B cell (primary cell): Measurements from ENCODE around the gene FKBP1B. TPM values are rescaled to one million over a fixed set of nuclear protein-coding genes. Genes with fewer than 3 reads are reported as not detected.

ENCODE experiments used
- ATAC-seq: fragments of 200-7000 bp; cut with Tn5 transposase; one replicate; pipeline ENCODE4 v1.10.0; 2021; ENCODE audit warnings: low read depth, mild to moderate bottlenecking, moderate number of reproducible peaks, moderate library complexity
- CTCF ChIA-PET: fragments of 350-600 bp; sonication (Branson Sonifier 250); formaldehyde crosslinking; loops from one replicate; lab custom pipeline; 2021; ENCODE audit warnings: antibody characterized with exemption, inconsistent platforms; lab: Charles Lee
- POLR2A ChIA-PET: fragments of 350-600 bp; sonication (Branson Sonifier 250); formaldehyde crosslinking; loops from one replicate; lab custom pipeline; 2021; ENCODE audit warnings: antibody characterized with exemption; lab: Charles Lee
- DNase-seq: peaks from one replicate; pipeline ENCODE4 v3.0.0; 2013
- H2AFZ ChIP-seq: 2 replicates; pipeline ENCODE4 v1.6.1; 2012; ENCODE audit warnings: mild to moderate bottlenecking, low read depth, low read length; ENCODE audit not compliant: insufficient read depth, poor library complexity, severe bottlenecking
- H3K27ac ChIP-seq, 2 donors: 1 replicate in 1 of 2; 2 replicates in 1 of 2; pipeline ENCODE4 v1.5.1; 2012 to 2013; ENCODE audit warnings: low read length in 2 of 2, mild to moderate bottlenecking in 2 of 2, moderate library complexity in 1 of 2
- H3K27me3 ChIP-seq, 4 experiments: fragments of 200-600 bp in 1 of 4; sonication (generic) in 1 of 4; replicated peaks in 1 of 4; 1 replicate in 2 of 4; 2 replicates in 2 of 4; pipeline versions ENCODE4 v1.6.1 to v1.7.0; 2013 to 2016; ENCODE audit warnings: low read length in 3 of 4, mild to moderate bottlenecking in 2 of 4, mixed read lengths in 1 of 4, moderate library complexity in 1 of 4; ENCODE audit not compliant: insufficient read depth in 4 of 4, control insufficient read depth in 3 of 4; ENCODE audit errors: control extremely low read depth in 1 of 4
- H3K36me3 ChIP-seq, 2 experiments: replicated peaks in 1 of 2; 1 replicate in 1 of 2; 2 replicates in 1 of 2; pipeline versions ENCODE4 v1.6.1 to v1.7.1; 2013; ENCODE audit warnings: low read length in 1 of 2; ENCODE audit not compliant: insufficient read depth in 2 of 2, control insufficient read depth in 1 of 2; ENCODE audit errors: control extremely low read depth in 1 of 2, extremely low read depth in 1 of 2
- H3K4me1 ChIP-seq, 2 donors: fragments of 200-600 bp in 1 of 2; sonication (generic) in 1 of 2; 1 replicate in 1 of 2; 2 replicates in 1 of 2; pipeline versions ENCODE4 v1.5.1 to v1.6.1; 2013 to 2017; ENCODE audit warnings: low read length in 2 of 2; ENCODE audit not compliant: control insufficient read depth in 2 of 2, insufficient read depth in 2 of 2
- H3K4me2 ChIP-seq: replicated peaks from 2 replicates; pipeline ENCODE3; 2012; ENCODE audit warnings: mild to moderate bottlenecking, low read depth, low read length; ENCODE audit not compliant: poor library complexity, severe bottlenecking
- H3K4me3 ChIP-seq, 5 experiments: fragments of 200-600 bp in 1 of 5; sonication (generic) in 1 of 5; 1 replicate in 3 of 5; 2 replicates in 2 of 5; pipeline versions ENCODE4 v1.5.1 to v1.7.0; 2011 to 2016; ENCODE audit warnings: low read length in 4 of 5, mild to moderate bottlenecking in 4 of 5, low read depth in 2 of 5, control low read depth in 1 of 5, moderate library complexity in 1 of 5; ENCODE audit not compliant: insufficient read depth in 1 of 5; ENCODE audit errors: control extremely low read depth in 1 of 5, extremely low read depth in 1 of 5
- H3K79me2 ChIP-seq: fragments of 200-600 bp; sonication (generic); one replicate; pipeline ENCODE4 v1.6.0; 2016; ENCODE audit warnings: low read length; ENCODE audit not compliant: control insufficient read depth, insufficient read depth
- H3K9ac ChIP-seq: fragments of 200-600 bp; sonication (generic); 2 replicates; pipeline ENCODE4 v1.6.1; 2017; ENCODE audit warnings: mild to moderate bottlenecking, low read length, moderate library complexity
- H3K9me3 ChIP-seq, 3 donors: one replicate each; pipeline versions ENCODE4 v1.6.1 to v1.7.1; 2013; ENCODE audit warnings: low read length in 2 of 3; ENCODE audit not compliant: control insufficient read depth in 2 of 3, insufficient read depth in 1 of 3; ENCODE audit errors: control extremely low read depth in 1 of 3
- H4K20me1 ChIP-seq: 2 replicates; pipeline ENCODE4 v1.6.0; 2012; ENCODE audit warnings: mild to moderate bottlenecking, low read length; ENCODE audit not compliant: insufficient read depth, control insufficient read depth, poor library complexity, severe bottlenecking
- H3K27ac Mint-ChIP-seq: one replicate; pipeline ENCODE4 v1.8.0; 2021; ENCODE audit warnings: mixed read lengths
- H3K27me3 Mint-ChIP-seq: one replicate; pipeline ENCODE4 v1.8.0; 2021; ENCODE audit warnings: mixed read lengths
- H3K4me1 Mint-ChIP-seq: one replicate; pipeline ENCODE4 v1.8.0; 2021; ENCODE audit warnings: mixed read lengths
- H3K4me3 Mint-ChIP-seq: one replicate; pipeline ENCODE4 v1.8.0; 2021; ENCODE audit warnings: mixed read lengths
- H3K9me3 Mint-ChIP-seq: one replicate; pipeline ENCODE4 v1.8.0; 2022; ENCODE audit warnings: mixed read lengths; ENCODE audit not compliant: insufficient read depth
- EZH2 ChIP-seq: IDR thresholded peaks from 2 replicates; pipeline ENCODE4 v1.6.1; 2012; ENCODE audit warnings: borderline replicate concordance, low read depth, mild to moderate bottlenecking, moderate library complexity, low read length; ENCODE audit not compliant: insufficient read depth, poor library complexity, severe bottlenecking
- WGBS: methylation state at CpG from one replicate; pipeline ENCODE4 v1.1.5; 2013; ENCODE audit warnings: missing lambda C conversion rate; ENCODE audit not compliant: insufficient coverage; 5-methylcytosine and 5-hydroxymethylcytosine counted together
- intact Hi-C: fragments of 100-400 bp; cut with micrococcal nuclease; formaldehyde crosslinking; loops from one replicate; pipeline ENCODE4 v1.10.0; 2022
- polyA plus RNA-seq: library from polyadenylated mRNA; depleted of rRNA; stranded (reverse); fragments of >200 nt; gene quantifications from 2 replicates; pipeline ENCODE4 v1.2.3, GENCODE V29; 2012
- total RNA-seq, 2 donors: library from RNA; stranded (reverse); fragments of 120-200 nt in 1 of 2; gene quantifications; 1 replicate in 1 of 2; 2 replicates in 1 of 2; pipeline versions ENCODE4 v1.2.3 to v1.2.4, GENCODE V29; 2013 to 2022
- TF ChIP-seq, protein P1 (sequence below): fragments of 200-600 bp; IDR thresholded peaks from one replicate; pipeline ENCODE4 v1.8.0; 2022; ENCODE audit warnings: antibody characterized with exemption, mild to moderate bottlenecking

The FKBP1B gene
- total and polyA plus RNA-seq, 2 donors (not counting 1 experiment from before 2014, with no cell fraction given) = 0.85 to 3.8 TPM

DNA sequence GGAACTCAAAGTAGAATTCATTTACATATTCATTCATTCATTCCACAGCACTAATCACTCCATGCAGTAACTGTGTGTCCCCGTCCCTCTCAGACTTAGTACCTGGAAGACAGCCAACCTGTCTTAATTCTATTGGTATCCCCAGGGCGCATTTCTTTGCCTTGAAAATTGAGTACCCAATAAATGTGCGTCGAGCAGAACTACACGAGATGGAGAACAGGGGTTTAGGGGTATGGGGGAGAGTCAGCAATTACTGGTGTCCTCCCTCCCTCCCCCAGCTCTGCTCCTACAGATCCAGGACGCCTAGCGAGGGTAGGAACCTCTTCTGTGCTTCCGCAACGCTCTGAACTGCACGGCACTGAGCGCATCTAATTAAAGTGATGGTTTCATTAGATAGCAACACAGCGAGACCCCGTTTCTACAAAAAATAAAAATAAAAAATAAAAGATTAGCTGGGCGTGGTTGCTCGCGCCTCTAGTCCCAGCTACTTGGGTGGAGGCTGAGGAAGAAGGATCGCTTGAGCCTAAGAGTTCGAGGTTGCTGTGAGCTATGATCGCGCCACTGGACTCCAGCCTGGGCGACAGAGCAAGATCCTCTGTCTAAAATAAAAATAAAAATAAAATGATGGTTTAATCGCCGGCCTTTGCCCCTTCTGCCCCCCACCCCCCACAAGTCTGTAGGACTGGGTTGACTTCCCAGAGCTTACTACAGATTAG lies 614 bp upstream of the FKBP1B start:
- Histone ChIP-seq H3K4me3 (peak overlapping the region in 4 of 5 experiments; percentile 35 to 92 (median 64)), H3K4me1 (peaks cover 24 to 26% of the 10 kb centered on the region in 2 donors), H3K79me2 (peaks cover 18% of the 10 kb centered on the region), H3K4me2 (peak overlapping the region; percentile 100), H3K9ac (peak overlapping the region; percentile 81), H3K9me3 (no peaks in the 10 kb centered on the region), H3K27ac (no peak overlapping the region), H3K27me3 (peaks cover 0 to 20% (median 2%) of the 10 kb centered on the region in 4 experiments), H3K36me3 (no peaks in the 10 kb centered on the region), H4K20me1 (no peaks in the 10 kb centered on the region), H2AFZ (peak overlapping the region; percentile 97)
- no peak for ATAC-seq
- Mint-ChIP-seq H3K4me1 (peaks cover 25% of the 10 kb centered on the region), H3K4me3 (no peak overlapping the region), H3K9me3 (no peaks in the 10 kb centered on the region), H3K27me3 (no peaks in the 10 kb centered on the region), H3K27ac (no peak overlapping the region)
- POLR2A ChIA-PET = interaction anchor here (0.6 to 1.7 kb wide), 2 partner anchors 28 to 120 kb away, joined by 3 to 5 read pairs; no protein-coding TSS in a partner anchor
- CTCF ChIA-PET = interaction anchor here (1.0 to 1.4 kb wide), 3 partner anchors 36 to 225 kb away, joined by 4 to 7 read pairs (median 5); partner anchors contain the start of gene TP53I3
- 27% methylated on average over 4 of the region's 23 CpGs for WGBS
- no peak for TF ChIP-seq EZH2
- TF ChIP-seq, protein P1, sequence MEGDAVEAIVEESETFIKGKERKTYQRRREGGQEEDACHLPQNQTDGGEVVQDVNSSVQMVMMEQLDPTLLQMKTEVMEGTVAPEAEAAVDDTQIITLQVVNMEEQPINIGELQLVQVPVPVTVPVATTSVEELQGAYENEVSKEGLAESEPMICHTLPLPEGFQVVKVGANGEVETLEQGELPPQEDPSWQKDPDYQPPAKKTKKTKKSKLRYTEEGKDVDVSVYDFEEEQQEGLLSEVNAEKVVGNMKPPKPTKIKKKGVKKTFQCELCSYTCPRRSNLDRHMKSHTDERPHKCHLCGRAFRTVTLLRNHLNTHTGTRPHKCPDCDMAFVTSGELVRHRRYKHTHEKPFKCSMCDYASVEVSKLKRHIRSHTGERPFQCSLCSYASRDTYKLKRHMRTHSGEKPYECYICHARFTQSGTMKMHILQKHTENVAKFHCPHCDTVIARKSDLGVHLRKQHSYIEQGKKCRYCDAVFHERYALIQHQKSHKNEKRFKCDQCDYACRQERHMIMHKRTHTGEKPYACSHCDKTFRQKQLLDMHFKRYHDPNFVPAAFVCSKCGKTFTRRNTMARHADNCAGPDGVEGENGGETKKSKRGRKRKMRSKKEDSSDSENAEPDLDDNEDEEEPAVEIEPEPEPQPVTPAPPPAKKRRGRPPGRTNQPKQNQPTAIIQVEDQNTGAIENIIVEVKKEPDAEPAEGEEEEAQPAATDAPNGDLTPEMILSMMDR = no peak
- peak; percentile 25 for DNase-seq
- intact Hi-C loops = loop anchor here (1.0 kb wide), 1 partner anchor 109 kb away; the partner anchor contains the start of gene UBXN2A
